IMR-90 (cell line): ENCODE results near the gene THAP2.

ENCODE experiments used
- ELK1 ChIP-seq: fragments of 150-350 bp; IDR thresholded peaks from 2 replicates; pipeline ENCODE4 v1.6.1; 2016; ENCODE audit warnings: low read depth, mild to moderate bottlenecking, low read length, moderate library complexity, borderline replicate concordance
- POLR2A ChIP-seq: IDR thresholded peaks from 2 replicates; pipeline ENCODE4 v1.6.1; 2012; ENCODE audit warnings: mild to moderate bottlenecking, low read depth, low read length
- RAD21 ChIP-seq: IDR thresholded peaks from 2 replicates; pipeline ENCODE4 v1.6.1; 2012; ENCODE audit warnings: low read length, improper control_type of control experiment
- TF ChIP-seq, protein P1 (sequence below): conservative IDR thresholded peaks from 2 replicates; pipeline ENCODE4 v1.5.1; 2012; ENCODE audit warnings: mild to moderate bottlenecking, low read depth, low read length, improper control_type of control experiment
- TF ChIP-seq, protein P2 (sequence below): fragments of 150-350 bp; IDR thresholded peaks from 2 replicates; pipeline ENCODE4 v1.6.1; 2017; ENCODE audit warnings: mild to moderate bottlenecking, antibody characterized with exemption, low read length, low read depth

GRCh38 chr12:71639341-71639760 is 24.8 kb upstream of the THAP2 start:
- TF ChIP-seq, protein P1, sequence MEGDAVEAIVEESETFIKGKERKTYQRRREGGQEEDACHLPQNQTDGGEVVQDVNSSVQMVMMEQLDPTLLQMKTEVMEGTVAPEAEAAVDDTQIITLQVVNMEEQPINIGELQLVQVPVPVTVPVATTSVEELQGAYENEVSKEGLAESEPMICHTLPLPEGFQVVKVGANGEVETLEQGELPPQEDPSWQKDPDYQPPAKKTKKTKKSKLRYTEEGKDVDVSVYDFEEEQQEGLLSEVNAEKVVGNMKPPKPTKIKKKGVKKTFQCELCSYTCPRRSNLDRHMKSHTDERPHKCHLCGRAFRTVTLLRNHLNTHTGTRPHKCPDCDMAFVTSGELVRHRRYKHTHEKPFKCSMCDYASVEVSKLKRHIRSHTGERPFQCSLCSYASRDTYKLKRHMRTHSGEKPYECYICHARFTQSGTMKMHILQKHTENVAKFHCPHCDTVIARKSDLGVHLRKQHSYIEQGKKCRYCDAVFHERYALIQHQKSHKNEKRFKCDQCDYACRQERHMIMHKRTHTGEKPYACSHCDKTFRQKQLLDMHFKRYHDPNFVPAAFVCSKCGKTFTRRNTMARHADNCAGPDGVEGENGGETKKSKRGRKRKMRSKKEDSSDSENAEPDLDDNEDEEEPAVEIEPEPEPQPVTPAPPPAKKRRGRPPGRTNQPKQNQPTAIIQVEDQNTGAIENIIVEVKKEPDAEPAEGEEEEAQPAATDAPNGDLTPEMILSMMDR: no peak
- TF ChIP-seq RAD21: no peak
- TF ChIP-seq, protein P2, sequence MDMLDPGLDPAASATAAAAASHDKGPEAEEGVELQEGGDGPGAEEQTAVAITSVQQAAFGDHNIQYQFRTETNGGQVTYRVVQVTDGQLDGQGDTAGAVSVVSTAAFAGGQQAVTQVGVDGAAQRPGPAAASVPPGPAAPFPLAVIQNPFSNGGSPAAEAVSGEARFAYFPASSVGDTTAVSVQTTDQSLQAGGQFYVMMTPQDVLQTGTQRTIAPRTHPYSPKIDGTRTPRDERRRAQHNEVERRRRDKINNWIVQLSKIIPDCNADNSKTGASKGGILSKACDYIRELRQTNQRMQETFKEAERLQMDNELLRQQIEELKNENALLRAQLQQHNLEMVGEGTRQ: no peak
- no peak for TF ChIP-seq ELK1
- TF ChIP-seq POLR2A: no peak
